HepG2 (cell line): ENCODE measurements around the gene TFB1M. TPM values are rescaled to one million over a fixed set of nuclear protein-coding genes. Genes with fewer than 3 reads are reported as not detected.
A peak's percentile ranks its signal among the peaks of the same experiment; 100 is the strongest.

Experiments
- CBX1 ChIP-seq: IDR thresholded peaks from one replicate; pipeline ENCODE4 v1.6.1; 2016; ENCODE audit warnings: antibody characterized with exemption, low read depth
- EP300 ChIP-seq, 3 experiments: sonication (generic) in 1 of 3; formaldehyde crosslinking in 1 of 3; IDR thresholded peaks; 2 replicates each; pipeline versions ENCODE4 v1.5.1 to v1.6.1; 2011 to 2020; ENCODE audit warnings: low read depth in 2 of 3, low read length in 2 of 3, borderline replicate concordance in 1 of 3, improper control_type of control experiment in 1 of 3, mild to moderate bottlenecking in 1 of 3, missing genetic modification reagents in 1 of 3, moderate library complexity in 1 of 3
- FOSL2 ChIP-seq: sonication (generic); formaldehyde crosslinking; IDR thresholded peaks from 2 replicates; pipeline ENCODE4 v1.4.0; 2020; ENCODE audit warnings: missing genetic modification reagents
- GABPA ChIP-seq, 2 experiments: IDR thresholded peaks; 2 replicates each; pipeline ENCODE4 v1.6.1; 2011 to 2016; ENCODE audit warnings: low read depth in 2 of 2, low read length in 1 of 2, missing biosample characterization in 1 of 2, missing genetic modification characterization in 1 of 2
- KAT8 ChIP-seq: IDR thresholded peaks from 2 replicates; pipeline ENCODE4 v1.6.1; 2016; ENCODE audit warnings: missing genetic modification reagents, missing compliant biosample characterization
- NR2C2 ChIP-seq: sonication (generic); formaldehyde crosslinking; IDR thresholded peaks from 2 replicates; pipeline ENCODE4 v1.4.0; 2020; ENCODE audit warnings: missing genetic modification reagents, mild to moderate bottlenecking, moderate library complexity, borderline replicate concordance
- SMC3 ChIP-seq: IDR thresholded peaks from 2 replicates; pipeline ENCODE4 v1.6.1; 2011; ENCODE audit warnings: low read length, improper control_type of control experiment
- SOX6 ChIP-seq, 2 experiments: fragments of 450-650 bp in 1 of 2; sonication (generic) in 1 of 2; formaldehyde crosslinking in 1 of 2; IDR thresholded peaks; 2 replicates each; pipeline versions ENCODE4 v1.4.0 to v1.6.1; 2017 to 2020; ENCODE audit warnings: antibody characterized with exemption in 1 of 2, mild to moderate bottlenecking in 1 of 2, missing genetic modification reagents in 1 of 2
- YY1 ChIP-seq: IDR thresholded peaks from 2 replicates; pipeline ENCODE4 v1.6.1; 2011; ENCODE audit warnings: low read length, low read depth, moderate library complexity, mild to moderate bottlenecking; ENCODE audit not compliant: insufficient read depth, insufficient replicate concordance
- ZBTB40 ChIP-seq, 2 experiments: fragments of 450-650 bp in 1 of 2; sonication (generic) in 1 of 2; formaldehyde crosslinking in 1 of 2; IDR thresholded peaks; 2 replicates each; pipeline versions ENCODE4 v1.6.1 to v1.8.0; 2016 to 2022; ENCODE audit warnings: antibody characterized with exemption in 1 of 2, mild to moderate bottlenecking in 1 of 2, missing genetic modification reagents in 1 of 2
- ZBTB44 ChIP-seq: sonication (generic); formaldehyde crosslinking; IDR thresholded peaks from 2 replicates; pipeline ENCODE4 v1.4.0; 2020; ENCODE audit warnings: missing genetic modification reagents
- ZNF549 ChIP-seq: sonication (generic); formaldehyde crosslinking; IDR thresholded peaks from 2 replicates; pipeline ENCODE4 v1.5.0; 2020; ENCODE audit warnings: missing genetic modification reagents
- ZNF614 ChIP-seq: IDR thresholded peaks from 2 replicates; pipeline ENCODE4 v1.6.1; 2018; ENCODE audit warnings: missing biosample characterization, missing genetic modification reagents, inconsistent platforms, borderline replicate concordance
- ZNF788 ChIP-seq: sonication (generic); formaldehyde crosslinking; IDR thresholded peaks from 2 replicates; pipeline ENCODE4 v1.5.0; 2020; ENCODE audit warnings: mild to moderate bottlenecking, missing genetic modification reagents, borderline replicate concordance
- polyA plus RNA-seq, 8 experiments: library from polyadenylated mRNA; depleted of rRNA in 3 of 8; stranded (reverse) in 7 of 8; unstranded in 1 of 8; fragments of >200 nt; fragmentation: Illumina TruSeq in 4 of 8; extraction: Trizol in 4 of 8; gene quantifications; 2 replicates each; pipeline versions ENCODE4 v1.2.1 to v1.2.3, GENCODE V29; 2011 to 2016; ENCODE audit warnings: low read depth in 4 of 8, missing spikeins in 1 of 8, mixed read lengths in 1 of 8; ENCODE audit not compliant: insufficient read depth in 1 of 8
- total RNA-seq, 5 experiments: library from RNA; depleted of rRNA; stranded (reverse); fragments of >200 nt; fragmentation: Illumina TruSeq; extraction: Trizol; gene quantifications; 2 replicates each; pipeline ENCODE4 v1.2.3, GENCODE V29; 2016; ENCODE audit warnings: low read depth in 1 of 5
- TF ChIP-seq, protein P1 (sequence below): sonication (generic); formaldehyde crosslinking; IDR thresholded peaks from 2 replicates; pipeline ENCODE4 v1.4.0; 2020; ENCODE audit warnings: missing genetic modification reagents, low read depth, mild to moderate bottlenecking, borderline replicate concordance

The TFB1M gene
- total and polyA plus RNA-seq, 2 of the 13 experiments (the other 11 are each of a cell fraction or from before 2014, with no cell fraction given) = 91.4 to 122 TPM

DNA sequence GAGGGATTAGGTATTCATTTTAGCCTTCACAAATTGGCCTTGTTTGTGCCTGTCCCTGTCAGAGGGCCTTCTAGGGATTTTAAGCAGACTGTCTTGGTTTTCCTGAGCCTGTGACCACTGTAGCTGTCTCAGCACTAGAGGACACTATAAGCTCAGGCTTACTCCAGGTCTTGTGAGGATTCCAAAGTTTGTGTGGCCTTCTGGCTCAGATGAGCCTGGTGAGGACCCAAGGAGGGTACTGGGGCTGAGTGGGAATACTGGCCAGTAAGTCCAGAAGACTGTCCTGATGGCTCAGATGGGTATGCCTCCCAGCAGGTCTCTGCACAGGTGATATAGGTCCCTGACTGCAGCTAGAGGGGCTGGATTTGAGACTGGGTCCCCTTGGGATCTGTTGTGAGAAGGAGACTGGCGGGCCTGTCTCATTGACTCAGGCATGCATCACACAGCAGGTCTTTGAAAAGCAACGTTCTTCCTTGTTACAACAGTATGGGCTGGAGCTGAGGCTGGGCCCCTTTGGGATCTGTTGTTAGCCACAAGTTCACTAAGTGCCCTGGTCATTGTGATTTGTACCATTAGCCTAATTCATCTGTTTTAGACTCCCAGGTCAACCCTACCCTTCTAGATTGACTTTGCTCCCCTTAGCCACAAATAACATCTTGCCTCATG lies 26.3 kb upstream of the TFB1M start (continued):
- no peak for TF ChIP-seq ZBTB40 (IDR thresholded peaks at IDR 0.05)
- no peak for TF ChIP-seq ZBTB40 (CRISPR knock-in tag; IDR thresholded peaks at IDR 0.05)
- TF ChIP-seq FOSL2 (CRISPR knock-in tag) = peak; percentile 60; the same call in 1 of the 2 replicates
- TF ChIP-seq SOX6 (IDR thresholded peaks at IDR 0.05) = no peak
- TF ChIP-seq SOX6 (CRISPR knock-in tag; IDR thresholded peaks at IDR 0.05) = peak; percentile 36
- TF ChIP-seq SMC3 = peak; percentile 85
- 0 out of 4 replicates have a peak, but pooled peaks of 1 of the 2 experiments have one; percentile 26 for TF ChIP-seq EP300 (IDR thresholded peaks at IDR 0.05; ENCODE audit: low read depth in 2 of 2, low read length in 2 of 2)
- no peak for TF ChIP-seq EP300 (CRISPR knock-in tag; IDR thresholded peaks at IDR 0.05; ENCODE audit: borderline replicate concordance)
- peak; percentile 44; the same call in 1 of the 2 replicates for TF ChIP-seq KAT8 (CRISPR knock-in tag)
- peak; percentile 73; the same call in 1 of the 2 replicates for TF ChIP-seq ZNF614 (CRISPR knock-in tag)
- TF ChIP-seq ZBTB44 (CRISPR knock-in tag) = no peak
- no peak for TF ChIP-seq NR2C2 (CRISPR knock-in tag)
- TF ChIP-seq CBX1 = peak; percentile 40
- TF ChIP-seq ZNF788 = peak; percentile 36; the same call in 1 of the 2 replicates
- no peak for TF ChIP-seq YY1
- TF ChIP-seq GABPA (IDR thresholded peaks at IDR 0.05; ENCODE audit: low read depth, low read length) = no peak
- no peak for TF ChIP-seq GABPA (CRISPR knock-in tag; IDR thresholded peaks at IDR 0.05; ENCODE audit: low read depth)
- TF ChIP-seq ZNF549 (CRISPR knock-in tag) = 0 out of 2 replicates have a peak, but pooled peaks have one; percentile 44
- TF ChIP-seq, protein P1, sequence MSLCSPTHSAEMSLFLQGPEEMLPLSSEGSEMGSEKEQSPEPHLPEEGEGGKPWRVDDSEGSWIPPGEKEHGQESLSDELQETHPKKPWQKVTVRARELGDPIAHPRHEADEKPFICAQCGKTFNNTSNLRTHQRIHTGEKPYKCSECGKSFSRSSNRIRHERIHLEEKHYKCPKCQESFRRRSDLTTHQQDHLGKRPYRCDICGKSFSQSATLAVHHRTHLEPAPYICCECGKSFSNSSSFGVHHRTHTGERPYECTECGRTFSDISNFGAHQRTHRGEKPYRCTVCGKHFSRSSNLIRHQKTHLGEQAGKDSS = no peak
